Measurements from ENCODE around the gene DAZL.

The DAZL gene

GRCh38 chr3:16538507-16538906 is 66.7 kb downstream of the DAZL start:
- DNase-seq: peak; percentile 69 to 87 (median 80)

GRCh38 chr3:16536996-16537395 is 68.2 kb downstream of the DAZL start:
- no peak for DNase-seq
